ENCODE results near the gene S100A13. TPM values are rescaled to one million over a fixed set of nuclear protein-coding genes. Genes with fewer than 3 reads are reported as not detected.

S100A13 gene
- total RNA-seq, 1 donor, result 160 TPM

- DNase-seq (ENCODE audit: low read depth), result peak; percentile 89
Observed at GRCh38 chr1:153608742-153609584, 18.3 kb downstream of the S100A13 start.

GRCh38 chr1:153608089-153608682 is 19.1 kb downstream of the S100A13 start:
- no peak for TF ChIP-seq CTCF (IDR thresholded peaks at IDR 0.05; ENCODE audit: insufficient read depth, low read depth, low read length)
- H3K4me3 ChIP-seq (ENCODE audit: low read depth, low read length), result peak overlapping the region; percentile 29
- no peak for DNase-seq (ENCODE audit: low read depth)

More at GRCh38 chr1:153608742-153609584, 18.3 kb downstream of the S100A13 start:
- no peak for TF ChIP-seq CTCF (IDR thresholded peaks at IDR 0.05; ENCODE audit: insufficient read depth, low read depth, low read length)
- H3K4me3 ChIP-seq (ENCODE audit: low read depth, low read length), result peak overlapping the region; percentile 29

- no peak overlapping the region for H3K4me3 ChIP-seq (ENCODE audit: low read depth, low read length)
- no peak for DNase-seq (ENCODE audit: low read depth)
- TF ChIP-seq CTCF (IDR thresholded peaks at IDR 0.05; ENCODE audit: insufficient read depth, low read depth, low read length), result no peak
Observed at GRCh38 chr1:153607381-153607780, 19.9 kb downstream of the S100A13 start.

- TF ChIP-seq CTCF (IDR thresholded peaks at IDR 0.05; ENCODE audit: insufficient read depth, low read depth, low read length), result no peak
- DNase-seq (ENCODE audit: low read depth), result no peak
Observed at GRCh38 chr1:153606194-153606593, 21.1 kb downstream of the S100A13 start.

GRCh38 chr1:153602749-153603148 is 24.6 kb downstream of the S100A13 start:
- no peak for DNase-seq (ENCODE audit: low read depth)
- TF ChIP-seq CTCF (IDR thresholded peaks at IDR 0.05; ENCODE audit: insufficient read depth, low read depth, low read length), result no peak
- no peak overlapping the region for H3K4me3 ChIP-seq (ENCODE audit: low read depth, low read length)

More at GRCh38 chr1:153606194-153606593, 21.1 kb downstream of the S100A13 start:
- no peak overlapping the region for H3K4me3 ChIP-seq (ENCODE audit: low read depth, low read length)

GRCh38 chr1:153599847-153600246 is 27.5 kb downstream of the S100A13 start:
- TF ChIP-seq CTCF (IDR thresholded peaks at IDR 0.05; ENCODE audit: insufficient read depth, low read depth, low read length), result no peak
- no peak overlapping the region for H3K4me3 ChIP-seq (ENCODE audit: low read depth, low read length)
- no peak for DNase-seq (ENCODE audit: low read depth)
